HepG2 (cell line): ENCODE data around the gene NATD1. TPM values are rescaled to one million over a fixed set of nuclear protein-coding genes. Genes with fewer than 3 reads are reported as not detected.
A peak's percentile ranks its signal among the peaks of the same experiment; 100 is the strongest.

Experiments used
- ARID4A ChIP-seq: sonication (generic); formaldehyde crosslinking; IDR thresholded peaks from 2 replicates; pipeline ENCODE4 v1.5.0; 2020; ENCODE audit warnings: mild to moderate bottlenecking, missing genetic modification reagents, borderline replicate concordance
- ELF4 ChIP-seq: sonication (generic); formaldehyde crosslinking; IDR thresholded peaks from 2 replicates; pipeline ENCODE4 v1.5.0; 2020; ENCODE audit warnings: missing genetic modification reagents, mild to moderate bottlenecking, moderate library complexity, borderline replicate concordance
- FOXK2 ChIP-seq: fragments of 450-650 bp; IDR thresholded peaks from 2 replicates; pipeline ENCODE4 v1.6.1; 2016
- MED1 ChIP-seq: sonication (generic); formaldehyde crosslinking; IDR thresholded peaks from 2 replicates; pipeline ENCODE4 v1.4.0; 2020; ENCODE audit warnings: missing genetic modification reagents
- RBAK ChIP-seq: sonication (generic); formaldehyde crosslinking; IDR thresholded peaks from 2 replicates; pipeline ENCODE4 v1.5.1; 2020; ENCODE audit warnings: mild to moderate bottlenecking, missing genetic modification reagents
- RXRA ChIP-seq: sonication (generic); formaldehyde crosslinking; IDR thresholded peaks from 2 replicates; pipeline ENCODE4 v1.5.1; 2020; ENCODE audit warnings: missing genetic modification reagents
- TBX3 ChIP-seq: fragments of 450-650 bp; IDR thresholded peaks from 2 replicates; pipeline ENCODE4 v1.6.1; 2017; ENCODE audit warnings: antibody characterized with exemption, mild to moderate bottlenecking, inconsistent platforms, borderline replicate concordance
- YEATS2 ChIP-seq: sonication (generic); formaldehyde crosslinking; IDR thresholded peaks from 2 replicates; pipeline ENCODE4 v1.4.0; 2020; ENCODE audit warnings: missing genetic modification reagents, borderline replicate concordance
- ZNF382 ChIP-seq: sonication (generic); formaldehyde crosslinking; IDR thresholded peaks from 2 replicates; pipeline ENCODE4 v1.5.0; 2020; ENCODE audit warnings: missing genetic modification reagents, mild to moderate bottlenecking, borderline replicate concordance
- ZNF572 ChIP-seq: sonication (generic); formaldehyde crosslinking; IDR thresholded peaks from 2 replicates; pipeline ENCODE4 v1.5.1; 2020; ENCODE audit warnings: mild to moderate bottlenecking, missing genetic modification reagents
- ZSCAN29 ChIP-seq: sonication (generic); formaldehyde crosslinking; conservative IDR thresholded peaks from 2 replicates; pipeline ENCODE4 v1.4.0; 2020; ENCODE audit warnings: mild to moderate bottlenecking, missing genetic modification reagents
- polyA plus RNA-seq, 8 experiments: library from polyadenylated mRNA; depleted of rRNA in 3 of 8; stranded (reverse) in 7 of 8; unstranded in 1 of 8; fragments of >200 nt; fragmentation: Illumina TruSeq in 4 of 8; extraction: Trizol in 4 of 8; gene quantifications; 2 replicates each; pipeline versions ENCODE4 v1.2.1 to v1.2.3, GENCODE V29; 2011 to 2016; ENCODE audit warnings: low read depth in 4 of 8, missing spikeins in 1 of 8, mixed read lengths in 1 of 8; ENCODE audit not compliant: insufficient read depth in 1 of 8
- total RNA-seq, 5 experiments: library from RNA; depleted of rRNA; stranded (reverse); fragments of >200 nt; fragmentation: Illumina TruSeq; extraction: Trizol; gene quantifications; 2 replicates each; pipeline ENCODE4 v1.2.3, GENCODE V29; 2016; ENCODE audit warnings: low read depth in 1 of 5
- TF ChIP-seq, protein P1 (sequence below): sonication (generic); formaldehyde crosslinking; IDR thresholded peaks from 2 replicates; pipeline ENCODE4 v1.9.0; 2021; ENCODE audit warnings: missing genetic modification reagents, mild to moderate bottlenecking, borderline replicate concordance
- TF ChIP-seq, protein P2 (sequence below): sonication (generic); formaldehyde crosslinking; conservative IDR thresholded peaks from 2 replicates; pipeline ENCODE4 v1.8.0; 2022; ENCODE audit warnings: missing genetic modification reagents
- TF ChIP-seq, protein P3 (sequence below): sonication (generic); formaldehyde crosslinking; IDR thresholded peaks from 2 replicates; pipeline ENCODE4 v1.9.0; 2022; ENCODE audit warnings: low read depth, missing genetic modification reagents
- TF ChIP-seq, protein P4 (sequence below): sonication (generic); formaldehyde crosslinking; IDR thresholded peaks from 2 replicates; pipeline ENCODE4 v1.5.1; 2020; ENCODE audit warnings: missing genetic modification reagents, mild to moderate bottlenecking, borderline replicate concordance

The NATD1 gene
- total and polyA plus RNA-seq, 2 of the 13 experiments (the other 11 are each of a cell fraction or from before 2014, with no cell fraction given): 0.31 to 2.3 TPM

DNA sequence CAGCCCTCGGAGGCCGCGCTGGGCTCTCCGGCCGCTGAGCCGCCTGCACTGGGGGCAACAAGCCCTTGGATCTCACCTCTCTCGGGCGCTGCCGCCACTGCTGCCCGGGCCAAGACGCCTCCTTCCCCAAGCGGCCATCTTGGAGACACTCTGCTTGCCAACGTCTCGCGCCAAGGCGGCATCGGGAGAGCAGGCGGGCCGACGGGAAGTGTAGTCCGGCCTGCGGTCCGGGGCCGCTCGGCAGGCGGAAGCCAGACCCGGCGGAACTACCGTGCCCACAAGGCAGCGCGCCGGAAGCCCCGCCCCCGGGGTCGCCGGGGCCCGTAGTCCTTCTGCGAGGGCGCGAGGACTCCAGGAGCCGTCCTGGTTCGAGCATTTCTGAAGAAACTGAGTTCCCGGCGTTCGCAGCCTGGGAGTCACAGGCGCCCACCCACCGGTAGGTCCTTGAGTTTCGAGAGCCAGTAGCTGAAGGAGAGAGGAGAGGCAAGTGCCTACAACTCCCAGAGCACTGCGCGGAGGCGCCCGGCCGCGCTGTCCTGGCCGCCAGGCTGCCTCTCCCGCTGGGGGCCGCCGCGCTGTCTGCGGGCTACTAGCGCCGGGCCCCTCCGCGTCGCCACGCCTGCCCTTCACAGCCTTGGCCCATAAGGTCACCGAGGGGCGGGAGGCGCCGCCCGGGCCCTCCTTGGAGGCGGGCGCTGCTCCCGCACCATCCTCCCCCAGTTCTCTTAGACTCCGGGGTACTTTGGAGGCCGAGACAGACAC is 39.0 kb downstream of the NATD1 start, which contains the start of gene TMEM11 (continued):
- TF ChIP-seq, protein P1, sequence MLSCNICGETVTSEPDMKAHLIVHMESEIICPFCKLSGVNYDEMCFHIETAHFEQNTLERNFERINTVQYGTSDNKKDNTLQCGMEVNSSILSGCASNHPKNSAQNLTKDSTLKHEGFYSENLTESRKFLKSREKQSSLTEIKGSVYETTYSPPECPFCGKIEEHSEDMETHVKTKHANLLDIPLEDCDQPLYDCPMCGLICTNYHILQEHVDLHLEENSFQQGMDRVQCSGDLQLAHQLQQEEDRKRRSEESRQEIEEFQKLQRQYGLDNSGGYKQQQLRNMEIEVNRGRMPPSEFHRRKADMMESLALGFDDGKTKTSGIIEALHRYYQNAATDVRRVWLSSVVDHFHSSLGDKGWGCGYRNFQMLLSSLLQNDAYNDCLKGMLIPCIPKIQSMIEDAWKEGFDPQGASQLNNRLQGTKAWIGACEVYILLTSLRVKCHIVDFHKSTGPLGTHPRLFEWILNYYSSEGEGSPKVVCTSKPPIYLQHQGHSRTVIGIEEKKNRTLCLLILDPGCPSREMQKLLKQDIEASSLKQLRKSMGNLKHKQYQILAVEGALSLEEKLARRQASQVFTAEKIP: no peak
- TF ChIP-seq TBX3: no peak
- TF ChIP-seq, protein P2, sequence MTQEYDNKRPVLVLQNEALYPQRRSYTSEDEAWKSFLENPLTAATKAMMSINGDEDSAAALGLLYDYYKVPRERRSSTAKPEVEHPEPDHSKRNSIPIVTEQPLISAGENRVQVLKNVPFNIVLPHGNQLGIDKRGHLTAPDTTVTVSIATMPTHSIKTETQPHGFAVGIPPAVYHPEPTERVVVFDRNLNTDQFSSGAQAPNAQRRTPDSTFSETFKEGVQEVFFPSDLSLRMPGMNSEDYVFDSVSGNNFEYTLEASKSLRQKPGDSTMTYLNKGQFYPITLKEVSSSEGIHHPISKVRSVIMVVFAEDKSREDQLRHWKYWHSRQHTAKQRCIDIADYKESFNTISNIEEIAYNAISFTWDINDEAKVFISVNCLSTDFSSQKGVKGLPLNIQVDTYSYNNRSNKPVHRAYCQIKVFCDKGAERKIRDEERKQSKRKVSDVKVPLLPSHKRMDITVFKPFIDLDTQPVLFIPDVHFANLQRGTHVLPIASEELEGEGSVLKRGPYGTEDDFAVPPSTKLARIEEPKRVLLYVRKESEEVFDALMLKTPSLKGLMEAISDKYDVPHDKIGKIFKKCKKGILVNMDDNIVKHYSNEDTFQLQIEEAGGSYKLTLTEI (CRISPR knock-in tag): no peak
- TF ChIP-seq ZNF382 (CRISPR knock-in tag): no peak
- TF ChIP-seq YEATS2 (CRISPR knock-in tag): peak; percentile 56
- peak; percentile 47; the same call in 1 of the 2 replicates for TF ChIP-seq ELF4
- 0 out of 2 replicates have a peak, but pooled peaks have one; percentile 9 for TF ChIP-seq RXRA (CRISPR knock-in tag)
- peak; percentile 13; the same call in 1 of the 2 replicates for TF ChIP-seq MED1 (CRISPR knock-in tag)
- TF ChIP-seq ARID4A (CRISPR knock-in tag): peak; percentile 85
- TF ChIP-seq ZSCAN29 (CRISPR knock-in tag): no peak
- TF ChIP-seq, protein P3, sequence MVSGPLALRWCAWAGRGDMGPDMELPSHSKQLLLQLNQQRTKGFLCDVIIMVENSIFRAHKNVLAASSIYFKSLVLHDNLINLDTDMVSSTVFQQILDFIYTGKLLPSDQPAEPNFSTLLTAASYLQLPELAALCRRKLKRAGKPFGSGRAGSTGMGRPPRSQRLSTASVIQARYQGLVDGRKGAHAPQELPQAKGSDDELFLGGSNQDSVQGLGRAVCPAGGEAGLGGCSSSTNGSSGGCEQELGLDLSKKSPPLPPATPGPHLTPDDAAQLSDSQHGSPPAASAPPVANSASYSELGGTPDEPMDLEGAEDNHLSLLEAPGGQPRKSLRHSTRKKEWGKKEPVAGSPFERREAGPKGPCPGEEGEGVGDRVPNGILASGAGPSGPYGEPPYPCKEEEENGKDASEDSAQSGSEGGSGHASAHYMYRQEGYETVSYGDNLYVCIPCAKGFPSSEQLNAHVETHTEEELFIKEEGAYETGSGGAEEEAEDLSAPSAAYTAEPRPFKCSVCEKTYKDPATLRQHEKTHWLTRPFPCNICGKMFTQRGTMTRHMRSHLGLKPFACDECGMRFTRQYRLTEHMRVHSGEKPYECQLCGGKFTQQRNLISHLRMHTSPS (CRISPR knock-in tag): peak; percentile 66; the same call in 1 of the 2 replicates
- no peak for TF ChIP-seq RBAK (CRISPR knock-in tag)
- TF ChIP-seq, protein P4, sequence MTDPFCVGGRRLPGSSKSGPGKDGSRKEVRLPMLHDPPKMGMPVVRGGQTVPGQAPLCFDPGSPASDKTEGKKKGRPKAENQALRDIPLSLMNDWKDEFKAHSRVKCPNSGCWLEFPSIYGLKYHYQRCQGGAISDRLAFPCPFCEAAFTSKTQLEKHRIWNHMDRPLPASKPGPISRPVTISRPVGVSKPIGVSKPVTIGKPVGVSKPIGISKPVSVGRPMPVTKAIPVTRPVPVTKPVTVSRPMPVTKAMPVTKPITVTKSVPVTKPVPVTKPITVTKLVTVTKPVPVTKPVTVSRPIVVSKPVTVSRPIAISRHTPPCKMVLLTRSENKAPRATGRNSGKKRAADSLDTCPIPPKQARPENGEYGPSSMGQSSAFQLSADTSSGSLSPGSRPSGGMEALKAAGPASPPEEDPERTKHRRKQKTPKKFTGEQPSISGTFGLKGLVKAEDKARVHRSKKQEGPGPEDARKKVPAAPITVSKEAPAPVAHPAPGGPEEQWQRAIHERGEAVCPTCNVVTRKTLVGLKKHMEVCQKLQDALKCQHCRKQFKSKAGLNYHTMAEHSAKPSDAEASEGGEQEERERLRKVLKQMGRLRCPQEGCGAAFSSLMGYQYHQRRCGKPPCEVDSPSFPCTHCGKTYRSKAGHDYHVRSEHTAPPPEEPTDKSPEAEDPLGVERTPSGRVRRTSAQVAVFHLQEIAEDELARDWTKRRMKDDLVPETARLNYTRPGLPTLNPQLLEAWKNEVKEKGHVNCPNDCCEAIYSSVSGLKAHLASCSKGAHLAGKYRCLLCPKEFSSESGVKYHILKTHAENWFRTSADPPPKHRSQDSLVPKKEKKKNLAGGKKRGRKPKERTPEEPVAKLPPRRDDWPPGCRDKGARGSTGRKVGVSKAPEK (CRISPR knock-in tag): no peak
- no peak; the same call in 1 of the 2 replicates for TF ChIP-seq ZNF572
- TF ChIP-seq FOXK2: no peak
